CD14-positive monocyte (primary cell): Measurements from ENCODE around the gene TOLLIP. TPM values are rescaled to one million over a fixed set of nuclear protein-coding genes. Genes with fewer than 3 reads are reported as not detected.
A peak's percentile ranks its signal among the peaks of the same experiment; 100 is the strongest.

Experiments used
- DNase-seq, 3 donors: peaks; one replicate each; pipeline ENCODE4 v3.0.0-alpha.2; 2011 to 2022
- H2AFZ ChIP-seq: 2 replicates; pipeline ENCODE4 v1.6.0; 2012; ENCODE audit warnings: mild to moderate bottlenecking, low read depth, low read length, inconsistent platforms; ENCODE audit not compliant: insufficient read depth, poor library complexity, severe bottlenecking
- H3K27ac ChIP-seq, 2 donors: 1 replicate in 1 of 2; 2 replicates in 1 of 2; pipeline ENCODE4 v1.5.1; 2012 to 2013; ENCODE audit warnings: low read length in 2 of 2, control low read depth in 1 of 2, inconsistent platforms in 1 of 2, low read depth in 1 of 2, mild to moderate bottlenecking in 1 of 2
- H3K27me3 ChIP-seq, 2 donors: one replicate each; pipeline versions ENCODE4 v1.6.0 to v1.6.1; 2011 to 2013; ENCODE audit warnings: low read length in 2 of 2; ENCODE audit not compliant: control insufficient read depth in 2 of 2, insufficient read depth in 2 of 2
- H3K36me3 ChIP-seq, 2 donors: replicated peaks in 1 of 2; 1 replicate in 1 of 2; 2 replicates in 1 of 2; pipeline versions ENCODE4 v1.5.1 to v1.6.1; 2012 to 2013; ENCODE audit warnings: low read length in 2 of 2, control low read depth in 1 of 2, inconsistent platforms in 1 of 2, mild to moderate bottlenecking in 1 of 2; ENCODE audit not compliant: insufficient read depth in 2 of 2, control insufficient read depth in 1 of 2
- H3K4me1 ChIP-seq, 2 donors: 1 replicate in 1 of 2; 2 replicates in 1 of 2; pipeline versions ENCODE4 v1.5.1 to v1.6.1; 2012 to 2013; ENCODE audit warnings: low read length in 2 of 2, control low read depth in 1 of 2, inconsistent platforms in 1 of 2, mild to moderate bottlenecking in 1 of 2, moderate library complexity in 1 of 2; ENCODE audit not compliant: insufficient read depth in 2 of 2, control insufficient read depth in 1 of 2
- H3K4me2 ChIP-seq: replicated peaks from 2 replicates; pipeline ENCODE3; 2012; ENCODE audit warnings: low read length, moderate library complexity, mild to moderate bottlenecking; ENCODE audit not compliant: poor library complexity, severe bottlenecking; ENCODE audit errors: extremely low read depth
- H3K4me3 ChIP-seq, 3 experiments: fragments of 200-600 bp in 1 of 3; sonication (generic) in 1 of 3; replicated peaks in 1 of 3; 1 replicate in 2 of 3; 2 replicates in 1 of 3; pipeline ENCODE4 v1.5.1; 2011 to 2013; ENCODE audit warnings: low read length in 3 of 3, mild to moderate bottlenecking in 3 of 3, control low read depth in 2 of 3, low read depth in 2 of 3, inconsistent platforms in 1 of 3, moderate library complexity in 1 of 3
- H3K79me2 ChIP-seq: 2 replicates; pipeline ENCODE4 v1.6.0; 2012; ENCODE audit warnings: mild to moderate bottlenecking, control low read depth, inconsistent platforms, low read length, moderate library complexity; ENCODE audit not compliant: insufficient read depth
- H3K9ac ChIP-seq: 2 replicates; pipeline ENCODE4 v1.6.0; 2017; ENCODE audit warnings: low read length, mild to moderate bottlenecking; ENCODE audit not compliant: insufficient read depth, poor library complexity, severe bottlenecking
- H3K9me3 ChIP-seq, 2 donors: replicated peaks in 1 of 2; 1 replicate in 1 of 2; 2 replicates in 1 of 2; pipeline versions ENCODE4 v1.5.1 to v1.6.1; 2012 to 2013; ENCODE audit warnings: low read length in 2 of 2, control low read depth in 1 of 2; ENCODE audit not compliant: control insufficient read depth in 1 of 2, insufficient read depth in 1 of 2
- H4K20me1 ChIP-seq: 2 replicates; pipeline ENCODE4 v1.6.0; 2012; ENCODE audit warnings: mild to moderate bottlenecking, low read length, control low read depth, moderate library complexity; ENCODE audit not compliant: insufficient read depth
- H3K27ac Mint-ChIP-seq, 7 donors: one replicate each; pipeline ENCODE4 v1.8.0; 2020; ENCODE audit warnings: mild to moderate bottlenecking in 7 of 7, mixed read lengths in 7 of 7, moderate library complexity in 6 of 7, inconsistent platforms in 2 of 7
- H3K27me3 Mint-ChIP-seq, 3 donors: one replicate each; pipeline ENCODE4 v1.8.0; 2021 to 2022; ENCODE audit warnings: low read depth in 3 of 3, mild to moderate bottlenecking in 3 of 3, mixed read lengths in 3 of 3, moderate library complexity in 3 of 3, inconsistent platforms in 1 of 3
- H3K36me3 Mint-ChIP-seq, 2 donors: one replicate each; pipeline ENCODE4 v1.8.0; 2020; ENCODE audit warnings: mixed read lengths in 2 of 2, inconsistent platforms in 1 of 2, mild to moderate bottlenecking in 1 of 2
- H3K4me1 Mint-ChIP-seq: one replicate; pipeline ENCODE4 v1.8.0; 2020; ENCODE audit warnings: mild to moderate bottlenecking, mixed read lengths
- H3K4me3 Mint-ChIP-seq, 2 donors: one replicate each; pipeline ENCODE4 v1.8.0; 2020; ENCODE audit warnings: mild to moderate bottlenecking in 2 of 2, mixed read lengths in 2 of 2, moderate library complexity in 1 of 2
- H3K9me3 Mint-ChIP-seq, 7 donors: one replicate each; pipeline ENCODE4 v1.8.0; 2020 to 2022; ENCODE audit warnings: mixed read lengths in 7 of 7, mild to moderate bottlenecking in 6 of 7, moderate library complexity in 6 of 7, inconsistent platforms in 2 of 7
- CTCF ChIP-seq: fragments of 200-600 bp; IDR thresholded peaks from one replicate; pipeline ENCODE4 v1.8.0; 2022; ENCODE audit warnings: antibody characterized with exemption, mild to moderate bottlenecking
- whole genome bisulfite sequencing: methylation state at CpG from one replicate; pipeline ENCODE4 v1.1.5; 2013; ENCODE audit warnings: missing lambda C conversion rate; ENCODE audit not compliant: insufficient coverage; 5-methylcytosine and 5-hydroxymethylcytosine counted together
- intact Hi-C, 2 donors: fragments of 100-400 bp; cut with micrococcal nuclease; formaldehyde crosslinking; loops; one replicate each; pipeline versions ENCODE4 v1.15.0 to v1.15.1; 2023
- polyA plus RNA-seq, 3 donors: library from polyadenylated mRNA; depleted of rRNA in 1 of 3; unstranded in 2 of 3; stranded (reverse) in 1 of 3; fragments of 300-500 nt in 2 of 3; fragments of >200 nt in 1 of 3; fragmentation: Illumina TruSeq in 2 of 3; gene quantifications; 1 replicate in 2 of 3; 2 replicates in 1 of 3; pipeline ENCODE4 v1.2.3, GENCODE V29; 2012 to 2021

The TOLLIP gene
- polyA plus RNA-seq, 3 donors: 67.9 to 72.1 (median 71.7) TPM

- Histone ChIP-seq H3K27me3 (no peaks in the 10 kb centered on the region), H3K4me2 (no peak overlapping the region), H3K27ac (no peak overlapping the region), H3K9ac (no peak overlapping the region), H3K9me3 (no peaks in the 10 kb centered on the region), H3K36me3 (peaks cover 76 to 86% of the 10 kb centered on the region in 2 donors), H3K4me1 (peaks cover 1 to 6% of the 10 kb centered on the region in 2 donors), H3K79me2 (peaks cover 81% of the 10 kb centered on the region), H4K20me1 (peaks cover 96% of the 10 kb centered on the region), H3K4me3 (no peak overlapping the region), H2AFZ (no peak overlapping the region)
- Mint-ChIP-seq H3K9me3 (peaks cover 0 to 5% (median 0%) of the 10 kb centered on the region in 7 donors), H3K27me3 (no peaks in the 10 kb centered on the region), H3K36me3 (peaks cover 53 to 85% of the 10 kb centered on the region in 2 donors), H3K4me1 (peaks cover 8% of the 10 kb centered on the region), H3K27ac (peak overlapping the region in 1 of 7 donors; percentile 40), H3K4me3 (no peak overlapping the region)
- peak in 2 of 3 donors; percentile 21 to 23 for DNase-seq
- peak; percentile 50 for TF ChIP-seq CTCF
- intact Hi-C loops: loop anchor here in 1 of 2 donors (5.0 to 10.0 kb wide), 2 partner anchors 224 to 281 kb away; partner anchors contain the start of gene DUSP8
- WGBS: 90% methylated on average over 13 of the region's 13 CpGs
These were observed 15.8 kb downstream of the TOLLIP start for GRCh38 chr11:1293619-1294015.

- no peak overlapping the region for H3K27ac ChIP-seq
- H3K4me3 ChIP-seq: no peak overlapping the region
- peaks cover 78 to 89% of the 10 kb centered on the region in 2 donors for H3K36me3 ChIP-seq
- H3K9ac ChIP-seq: no peak overlapping the region
- peaks cover 58 to 85% of the 10 kb centered on the region in 2 donors for H3K36me3 Mint-ChIP-seq
- H4K20me1 ChIP-seq: peaks cover 96% of the 10 kb centered on the region
- H3K4me2 ChIP-seq: no peak overlapping the region
- peaks cover under 1% of the 10 kb centered on the region for H3K4me1 Mint-ChIP-seq
- H3K4me3 Mint-ChIP-seq: no peak overlapping the region
- H2AFZ ChIP-seq: no peak overlapping the region
- no peaks in the 10 kb centered on the region for H3K27me3 ChIP-seq
- WGBS: 96% methylated on average over 40 of the region's 43 CpGs
- no peak for DNase-seq
- no peaks in the 10 kb centered on the region for H3K4me1 ChIP-seq
- peak overlapping the region in 3 of 7 donors; percentile 15 to 70 (median 16) for H3K27ac Mint-ChIP-seq
- intact Hi-C loops: loop anchor here in 1 of 2 donors (5.0 to 10.0 kb wide), 2 partner anchors 224 to 282 kb away; partner anchors contain the start of gene DUSP8
- H3K9me3 ChIP-seq: no peaks in the 10 kb centered on the region
- peaks cover 0 to 5% (median 0%) of the 10 kb centered on the region in 7 donors for H3K9me3 Mint-ChIP-seq
- TF ChIP-seq CTCF: no peak
- H3K79me2 ChIP-seq: peaks cover 75% of the 10 kb centered on the region
- H3K27me3 Mint-ChIP-seq: no peaks in the 10 kb centered on the region
These were observed 16.5 kb downstream of the TOLLIP start for GRCh38 chr11:1292644-1293618.
